A673 (cell line): ENCODE measurements around the gene ANKMY1.

Experiments used
- CTCF ChIP-seq: fragments of 300-800, 200-600 bp; sonication (generic); conservative IDR thresholded peaks from 2 replicates; pipeline ENCODE4 v1.5.1; 2017; ENCODE audit warnings: low read depth, mild to moderate bottlenecking, antibody characterized with exemption, low read length, moderate library complexity, mixed read lengths
- EZH2 ChIP-seq: fragments of 200-600 bp; sonication (generic); IDR thresholded peaks from 2 replicates; pipeline ENCODE4 v1.6.1; 2017; ENCODE audit warnings: borderline replicate concordance, low read depth, mild to moderate bottlenecking, mixed read lengths, antibody characterized with exemption, low read length; ENCODE audit not compliant: poor library complexity, severe bottlenecking

DNA sequence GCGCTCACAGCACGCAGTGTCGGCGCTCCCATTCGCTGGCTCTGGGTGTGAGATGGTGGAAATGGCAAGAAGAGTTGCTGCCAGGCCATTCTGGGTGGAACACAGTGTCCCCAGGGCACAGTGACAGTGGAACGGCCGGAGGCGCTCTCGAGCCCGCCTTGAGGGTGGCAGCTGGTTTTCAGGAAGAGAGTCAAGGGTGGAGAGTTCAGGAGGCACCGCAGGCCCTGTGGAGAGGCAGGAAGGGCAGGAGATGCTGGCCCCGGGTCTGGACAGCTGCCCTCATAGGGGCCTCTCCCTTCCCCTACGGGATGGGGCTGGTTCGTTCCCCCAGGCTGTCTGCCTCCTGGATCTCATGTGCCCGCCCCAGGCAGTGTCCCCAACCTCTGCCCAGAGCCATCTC, 109.9 kb downstream of the ANKMY1 start:
- TF ChIP-seq CTCF (no peak), EZH2 (no peak)
